HG03460 (cell line): ENCODE data around the gene DNAL1.

ENCODE experiments used
- ATAC-seq: cut with Tn5 transposase; IDR thresholded peaks from one replicate; pipeline ENCODE4 v1.9.1; 2021; ENCODE audit not compliant: unreplicated experiment

The DNAL1 gene

GRCh38 chr14:73722581-73722980 is 77.8 kb downstream of the DNAL1 start:
- no peak for ATAC-seq

GRCh38 chr14:73723406-73723796 is 78.6 kb downstream of the DNAL1 start:
- ATAC-seq = no peak

GRCh38 chr14:73723797-73724661 is 79.2 kb downstream of the DNAL1 start:
- no peak for ATAC-seq

DNA sequence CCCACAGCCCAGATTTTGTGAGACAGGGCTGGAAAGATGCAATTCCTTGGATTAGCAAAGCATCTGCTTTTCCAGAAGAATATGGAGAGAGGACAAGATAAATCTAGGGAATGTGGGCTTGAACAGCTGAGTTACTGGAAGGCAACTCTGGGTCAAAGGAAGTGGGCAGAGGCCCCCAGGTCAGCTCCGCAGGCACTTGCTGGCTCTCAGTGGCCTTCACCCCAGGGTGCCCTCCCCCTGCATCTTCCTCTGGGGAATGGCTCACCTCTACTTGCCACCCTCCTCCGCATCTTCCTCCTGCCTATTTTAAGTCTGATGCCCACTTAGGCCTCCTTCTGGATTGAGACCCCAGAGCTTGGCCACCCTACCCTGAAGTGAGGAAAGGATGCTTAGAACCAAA is 79.9 kb downstream of the DNAL1 start:
- no peak for ATAC-seq

DNA sequence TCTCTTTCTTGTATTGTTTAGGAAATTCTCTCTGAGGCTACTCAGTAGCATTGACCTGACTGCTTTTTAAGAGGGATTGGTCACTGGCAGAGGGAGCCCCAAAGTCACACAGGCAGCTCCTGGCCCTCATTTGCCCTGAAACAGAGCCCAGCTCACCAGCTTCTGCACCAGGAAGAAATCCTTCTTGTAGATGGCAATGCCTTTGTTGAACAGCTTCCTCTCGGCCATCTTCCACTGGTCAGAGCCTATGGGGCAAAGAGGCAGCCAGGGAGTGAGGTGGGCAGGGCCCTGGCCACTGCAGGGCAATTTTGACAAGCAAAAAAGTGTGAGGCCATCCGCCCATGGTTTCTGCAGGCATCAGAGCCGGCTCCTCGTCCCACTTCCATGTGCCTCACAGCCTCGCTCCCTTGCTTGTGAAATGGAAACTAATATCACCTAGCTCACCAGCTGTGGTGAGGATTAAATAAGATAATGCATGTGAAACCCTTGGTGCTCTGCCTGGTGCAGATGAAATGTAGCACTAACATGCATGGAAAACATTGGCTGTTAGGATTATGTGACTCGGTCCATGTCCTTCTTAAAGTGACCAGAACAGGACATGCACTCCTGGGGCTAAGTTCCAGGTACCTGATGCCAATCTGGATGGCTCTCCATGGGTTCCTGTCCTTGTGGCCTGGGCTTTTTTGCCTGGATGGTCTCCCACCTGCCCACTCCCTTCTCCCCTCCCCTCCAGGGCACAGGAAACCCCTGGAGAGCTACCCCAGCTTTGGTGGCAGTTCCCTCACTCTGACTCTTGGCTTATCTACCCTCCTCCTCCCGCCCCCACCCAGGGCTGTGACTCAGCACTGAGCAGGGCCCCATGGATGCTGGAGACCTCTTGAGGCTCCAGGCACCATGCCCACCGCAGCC is 80.6 kb downstream of the DNAL1 start:
- ATAC-seq = no peak

DNA sequence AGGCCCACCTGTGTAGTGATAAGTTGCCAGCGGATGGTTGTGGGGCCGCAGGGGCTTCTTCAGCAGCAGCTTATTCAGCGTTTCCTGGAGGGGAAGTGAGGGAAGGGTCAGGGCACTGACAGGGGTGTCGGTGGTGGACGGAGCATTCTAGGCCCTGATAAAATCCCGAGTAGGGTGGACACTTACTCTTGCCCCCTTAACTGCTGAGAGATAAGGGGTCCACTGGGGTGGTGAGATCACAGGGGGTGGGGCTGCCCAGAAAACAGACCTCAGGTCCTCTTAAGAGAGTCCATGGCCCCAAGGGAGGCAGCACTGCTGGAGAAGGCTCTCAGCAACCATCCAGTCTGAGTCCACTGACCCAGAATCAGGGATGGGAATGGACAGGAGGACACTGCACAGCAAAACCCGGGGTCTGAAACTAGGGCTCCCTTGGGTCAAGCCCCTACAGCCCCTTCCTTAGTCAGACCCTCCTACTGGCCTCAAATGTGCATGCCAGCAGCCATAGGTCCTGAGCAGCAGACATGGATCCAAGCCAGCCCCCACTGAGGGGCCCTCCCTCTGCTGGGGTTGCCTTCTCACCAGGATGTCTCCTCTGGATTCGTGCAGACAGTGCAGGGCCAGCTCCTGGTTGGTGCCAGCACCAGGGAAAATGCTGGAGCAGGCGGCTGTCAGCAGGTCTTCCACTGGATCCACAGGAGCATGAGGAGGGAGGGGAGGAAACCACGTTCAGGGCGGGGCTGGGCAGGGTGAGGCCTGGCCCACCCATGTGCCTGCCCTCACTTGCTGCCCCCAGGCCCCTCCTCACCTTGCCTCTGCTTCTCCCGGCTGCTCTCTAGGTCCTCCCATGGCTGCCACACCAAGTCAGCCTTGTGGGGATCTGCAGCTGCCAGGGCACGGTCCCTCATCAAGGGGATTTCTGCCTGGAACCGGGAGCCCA is 81.5 kb downstream of the DNAL1 start:
- no peak for ATAC-seq

- ATAC-seq = no peak
These were observed 82.4 kb downstream of the DNAL1 start for GRCh38 chr14:73727166-73727565.

DNA sequence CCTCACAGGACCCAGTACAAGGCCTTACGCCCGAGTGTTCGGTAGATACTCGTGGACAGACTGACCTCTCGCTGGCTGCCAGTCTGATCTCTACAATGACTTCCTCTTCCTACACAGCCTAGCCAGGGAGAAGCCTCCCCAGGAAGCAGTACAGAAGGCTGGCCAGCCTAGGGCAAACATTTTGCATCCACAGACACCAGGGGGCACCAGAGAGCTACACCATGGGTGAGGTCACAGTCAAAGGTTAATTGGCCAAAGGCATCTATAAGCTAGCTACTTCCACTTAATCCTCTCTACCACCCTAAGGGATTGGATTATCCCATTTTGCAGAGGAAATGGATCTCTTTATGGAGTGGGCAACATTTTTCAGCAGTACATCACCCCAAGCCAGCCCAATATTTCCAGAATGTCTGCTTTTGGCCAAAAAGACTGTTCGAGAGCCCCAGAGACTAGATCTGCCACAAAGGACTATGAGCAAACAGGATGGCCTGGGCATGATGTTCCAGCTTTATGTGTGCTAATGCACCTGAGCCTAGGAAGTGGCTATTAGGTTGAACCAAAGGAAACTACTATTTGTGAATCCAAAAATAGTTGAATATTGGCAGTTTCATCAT is 84.0 kb downstream of the DNAL1 start:
- ATAC-seq = no peak

- ATAC-seq = no peak
These were observed 84.9 kb downstream of the DNAL1 start for GRCh38 chr14:73729556-73730265.

GRCh38 chr14:73731111-73731510 is 86.3 kb downstream of the DNAL1 start:
- ATAC-seq = no peak

GRCh38 chr14:73732006-73732405 is 87.2 kb downstream of the DNAL1 start:
- ATAC-seq = no peak

- no peak for ATAC-seq
These were observed 92.1 kb downstream of the DNAL1 start for GRCh38 chr14:73736842-73737241.

- no peak for ATAC-seq
These were observed 93.9 kb downstream of the DNAL1 start for GRCh38 chr14:73738518-73739173.

GRCh38 chr14:73739174-73739898 is 94.5 kb downstream of the DNAL1 start:
- no peak for ATAC-seq

DNA sequence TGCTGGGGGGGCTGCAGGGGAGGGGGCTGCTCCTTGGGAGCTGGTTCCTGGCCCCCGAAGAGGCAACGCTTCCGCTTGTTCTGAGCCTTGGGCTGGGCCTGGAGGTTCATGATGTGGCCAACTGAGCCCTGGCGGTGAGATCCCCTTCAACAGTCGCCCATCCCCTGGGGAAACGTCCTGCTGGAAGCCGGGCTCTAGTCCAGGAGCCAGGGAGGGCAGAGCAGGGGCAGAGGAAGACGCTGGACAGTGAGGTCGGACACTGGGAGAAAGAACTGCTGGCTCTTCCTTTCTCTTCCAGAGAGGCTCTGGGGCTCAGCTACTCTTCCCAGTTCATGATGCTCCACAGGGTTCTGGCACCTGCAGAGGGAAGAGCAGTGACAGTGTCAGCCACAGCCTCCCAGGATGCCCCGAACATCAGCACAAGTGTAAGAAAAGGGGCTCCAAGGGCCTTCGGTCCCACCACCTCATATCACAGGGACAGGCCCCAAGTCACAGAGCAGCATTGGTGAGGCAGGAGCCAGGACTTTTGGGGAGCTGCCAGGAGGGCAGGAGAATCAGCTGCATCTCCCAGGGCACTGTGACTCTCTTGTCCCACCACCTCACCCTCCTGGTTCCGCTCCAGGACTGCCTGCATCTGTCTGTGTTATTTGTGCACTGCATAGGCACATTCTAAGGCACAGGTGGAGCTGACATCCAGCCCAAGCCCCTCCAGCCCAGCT is 95.3 kb downstream of the DNAL1 start:
- ATAC-seq = no peak

DNA sequence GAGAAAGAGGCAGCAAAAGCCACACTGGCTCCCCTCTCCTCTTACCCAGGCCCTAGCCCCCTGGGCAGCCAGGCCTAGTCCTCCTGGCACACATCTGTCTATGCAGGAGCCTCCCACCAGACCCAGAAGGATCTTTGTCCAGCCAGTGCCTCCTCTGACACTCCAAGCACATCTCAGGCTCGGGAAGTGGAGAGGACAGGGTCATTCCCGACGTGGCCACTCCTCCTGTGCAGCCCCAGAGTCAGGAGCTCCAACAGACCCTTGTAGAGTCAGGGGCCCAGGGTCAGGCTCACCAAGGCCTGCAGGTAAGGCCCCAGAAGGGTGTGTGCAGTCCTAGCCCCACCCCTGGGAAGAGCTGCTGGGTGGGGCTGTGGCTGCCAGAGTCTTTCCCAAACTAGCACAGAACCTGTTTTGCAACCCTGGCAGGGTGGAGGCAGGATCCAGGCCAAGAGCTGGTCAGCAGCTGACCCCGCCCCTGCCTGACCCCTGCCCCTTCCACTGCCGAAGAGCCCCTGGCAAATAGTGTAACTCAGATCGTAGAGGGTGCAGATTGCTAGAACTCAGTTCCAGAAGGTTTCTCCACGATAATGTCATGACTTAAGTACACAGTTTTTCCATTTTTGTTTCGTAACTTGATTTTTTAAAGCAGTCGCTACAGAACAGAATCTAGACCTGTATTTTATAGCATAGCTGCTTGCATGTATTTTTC is 96.0 kb downstream of the DNAL1 start:
- ATAC-seq = no peak

DNA sequence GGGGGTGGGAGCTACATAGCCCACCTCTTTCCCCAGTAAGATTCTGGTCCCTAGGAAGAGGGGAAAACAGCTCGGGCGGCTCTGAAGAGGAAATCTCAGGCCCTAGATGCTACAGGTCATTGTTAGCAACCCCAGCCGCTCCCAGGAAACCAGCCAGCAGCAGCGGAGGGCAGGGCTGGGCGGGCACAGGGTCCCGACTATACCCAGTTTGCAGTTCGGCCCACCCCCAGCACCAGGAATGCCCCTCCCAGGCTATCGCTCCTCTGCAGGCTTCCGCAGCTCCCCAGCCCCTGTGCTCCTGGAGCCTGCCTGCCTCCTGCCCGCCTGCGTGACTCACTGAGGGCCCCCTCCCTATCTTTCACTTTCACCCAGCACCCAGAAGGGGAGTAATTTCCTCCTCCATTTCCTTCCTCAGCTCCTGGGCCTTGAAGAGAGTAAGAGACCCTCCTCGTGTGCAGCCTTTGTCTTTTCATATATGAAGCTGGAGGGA is 96.6 kb downstream of the DNAL1 start:
- peak; percentile 45 for ATAC-seq
